ENCODE data around the gene AWAT2. TPM values are rescaled to one million over a fixed set of nuclear protein-coding genes. Genes with fewer than 3 reads are reported as not detected.

Gene AWAT2
- polyA plus RNA-seq, 3 donors: not detected

GRCh38 chrX:70007946-70008345, 41.8 kb downstream of the AWAT2 start:
- H3K27ac Mint-ChIP-seq: no peak overlapping the region
- Histone ChIP-seq H3K36me3 (replicated peaks in 1 of 2; ENCODE audit: control insufficient read depth in 1 of 2, insufficient read depth in 2 of 2, low read length in 2 of 2) (no peaks in the 10 kb centered on the region), H3K27me3 (ENCODE audit: control insufficient read depth in 2 of 2, insufficient read depth in 2 of 2, low read length in 2 of 2) (no peaks in the 10 kb centered on the region), H3K4me3 (replicated peaks in 1 of 3; ENCODE audit: low read depth in 2 of 3, low read length in 3 of 3) (no peak overlapping the region), H4K20me1 (ENCODE audit: insufficient read depth, low read length) (no peaks in the 10 kb centered on the region), H3K9ac (ENCODE audit: insufficient read depth, low read length, poor library complexity, severe bottlenecking) (no peak overlapping the region), H3K4me1 (ENCODE audit: control insufficient read depth in 1 of 2, insufficient read depth in 2 of 2, low read length in 2 of 2) (no peaks in the 10 kb centered on the region), H3K9me3 (replicated peaks in 1 of 2; ENCODE audit: control insufficient read depth in 1 of 2, insufficient read depth in 1 of 2, low read length in 2 of 2) (no peaks in the 10 kb centered on the region), H3K4me2 (replicated peaks; ENCODE audit: extremely low read depth, low read length, poor library complexity, severe bottlenecking) (no peak overlapping the region), H3K79me2 (ENCODE audit: insufficient read depth, low read length) (no peaks in the 10 kb centered on the region), H3K27ac (ENCODE audit: low read depth in 1 of 2, low read length in 2 of 2) (no peak overlapping the region), H2AFZ (ENCODE audit: insufficient read depth, low read depth, low read length, poor library complexity, severe bottlenecking) (no peak overlapping the region)
- intact Hi-C loops (cut with micrococcal nuclease): no loop called here
- no peak for TF ChIP-seq CTCF (IDR thresholded peaks at IDR 0.05)
- H3K27me3 Mint-ChIP-seq (ENCODE audit: low read depth in 3 of 3): peaks cover 2 to 5% (median 2%) of the 10 kb centered on the region in 3 donors
- no peak for DNase-seq
- H3K36me3 Mint-ChIP-seq: no peaks in the 10 kb centered on the region
- no peak overlapping the region for H3K4me3 Mint-ChIP-seq
- peaks cover 0 to 2% (median 0%) of the 10 kb centered on the region in 7 donors for H3K9me3 Mint-ChIP-seq
- H3K4me1 Mint-ChIP-seq: no peaks in the 10 kb centered on the region

- Histone ChIP-seq H3K4me2 (replicated peaks; ENCODE audit: extremely low read depth, low read length, poor library complexity, severe bottlenecking) (no peak overlapping the region), H3K4me3 (replicated peaks in 1 of 3; ENCODE audit: low read depth in 2 of 3, low read length in 3 of 3) (no peak overlapping the region), H3K27ac (ENCODE audit: low read depth in 1 of 2, low read length in 2 of 2) (no peak overlapping the region), H3K9me3 (replicated peaks in 1 of 2; ENCODE audit: control insufficient read depth in 1 of 2, insufficient read depth in 1 of 2, low read length in 2 of 2) (no peaks in the 10 kb centered on the region), H3K79me2 (ENCODE audit: insufficient read depth, low read length) (no peaks in the 10 kb centered on the region), H4K20me1 (ENCODE audit: insufficient read depth, low read length) (no peaks in the 10 kb centered on the region), H3K4me1 (ENCODE audit: control insufficient read depth in 1 of 2, insufficient read depth in 2 of 2, low read length in 2 of 2) (no peaks in the 10 kb centered on the region), H3K36me3 (replicated peaks in 1 of 2; ENCODE audit: control insufficient read depth in 1 of 2, insufficient read depth in 2 of 2, low read length in 2 of 2) (no peaks in the 10 kb centered on the region), H2AFZ (ENCODE audit: insufficient read depth, low read depth, low read length, poor library complexity, severe bottlenecking) (no peak overlapping the region), H3K9ac (ENCODE audit: insufficient read depth, low read length, poor library complexity, severe bottlenecking) (no peak overlapping the region), H3K27me3 (ENCODE audit: control insufficient read depth in 2 of 2, insufficient read depth in 2 of 2, low read length in 2 of 2) (no peaks in the 10 kb centered on the region)
- intact Hi-C loops (cut with micrococcal nuclease): no loop called here
- no CpG with 5 or more reads among the region's 3 CpGs for WGBS (ENCODE audit: insufficient coverage)
- H3K27me3 Mint-ChIP-seq (ENCODE audit: low read depth in 3 of 3): peaks cover 0 to 4% (median 0%) of the 10 kb centered on the region in 3 donors
- peaks cover 0 to 5% (median 0%) of the 10 kb centered on the region in 7 donors for H3K9me3 Mint-ChIP-seq
- H3K4me3 Mint-ChIP-seq: no peak overlapping the region
- no peak for DNase-seq
- no peak overlapping the region for H3K27ac Mint-ChIP-seq
- no peaks in the 10 kb centered on the region for H3K36me3 Mint-ChIP-seq
- no peaks in the 10 kb centered on the region for H3K4me1 Mint-ChIP-seq
- TF ChIP-seq CTCF (IDR thresholded peaks at IDR 0.05): no peak
These were observed 47.9 kb downstream of the AWAT2 start for GRCh38 chrX:70001708-70002341.
